ENCODE data around the gene TPRKB.
"Not testable (repeated sequence)": the region's sequence is repeated elsewhere in the genome, so short reads cannot be mapped to it uniquely, and the experiment has no call there.

Gene TPRKB

DNA sequence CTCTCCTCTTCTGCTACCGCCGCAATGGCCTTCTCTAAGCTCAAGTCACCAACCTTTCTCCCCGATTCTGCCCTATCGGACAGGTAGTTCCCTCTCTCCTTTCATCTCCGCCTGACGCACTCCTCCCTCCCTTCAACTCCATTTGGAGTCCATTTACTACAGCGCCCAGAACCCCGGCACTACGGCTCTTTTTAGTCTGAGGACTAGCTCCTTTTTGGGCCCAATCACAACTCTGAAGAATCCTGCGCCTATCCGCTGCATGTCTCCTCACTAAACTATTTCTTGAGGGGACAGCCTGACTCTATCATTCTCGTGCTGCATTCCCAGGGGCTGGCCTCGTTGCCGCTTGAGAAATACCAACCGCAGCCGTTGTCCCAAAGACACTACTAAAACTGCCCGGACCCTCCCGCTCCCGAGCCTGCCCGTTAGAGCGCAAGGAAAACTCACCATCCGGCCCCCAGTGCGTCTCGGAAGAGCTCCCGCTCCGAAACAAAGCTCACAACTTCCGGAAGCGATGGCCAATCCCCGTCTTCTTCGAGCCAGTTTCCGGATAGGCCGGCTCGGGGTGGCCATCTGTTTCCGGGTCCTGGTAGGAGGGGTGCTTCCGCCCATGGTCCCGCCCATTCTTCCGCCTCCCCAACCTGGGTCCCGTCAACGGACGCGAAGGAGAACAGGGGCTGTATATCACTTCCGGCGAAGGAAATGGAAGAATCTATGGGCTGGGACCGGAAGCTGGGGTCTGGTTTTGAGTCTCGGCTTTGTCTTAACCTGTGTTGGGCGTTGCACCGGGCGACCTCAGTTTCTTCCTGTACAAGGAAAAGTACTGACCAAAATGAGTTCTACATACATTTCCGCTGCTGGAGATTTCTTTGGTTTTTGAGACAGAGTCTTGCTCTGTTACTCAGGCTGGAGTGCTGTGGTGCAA, at the start of gene TPRKB:
Gene TPRKB, minus strand, starts transcription at position 491 of the 925 bp plus-strand sequence. CDS start 2,776 bp downstream, outside the sequence.
- DNase-seq: peak; percentile 90 to 91

DNA sequence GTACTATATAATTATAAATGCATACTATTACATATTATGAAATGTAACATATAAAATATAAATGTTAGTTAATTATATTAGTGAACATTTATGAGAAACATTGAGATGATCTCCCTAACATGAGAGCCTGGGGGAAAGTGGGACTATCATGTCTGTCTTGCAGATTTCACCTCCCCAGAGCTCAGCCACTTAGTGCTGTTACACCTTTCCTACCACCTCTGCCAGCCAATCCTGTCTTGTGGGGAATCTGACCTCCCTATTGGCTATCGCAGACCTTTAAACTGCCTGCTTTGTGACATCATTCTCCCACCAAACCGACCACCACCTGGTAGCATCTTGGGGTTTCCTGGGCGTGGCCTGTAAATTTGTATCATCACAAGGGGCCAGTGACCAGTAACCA, 46.7 kb upstream of the TPRKB start, which contains the start of gene C2orf78:
Gene C2orf78, plus strand, starts transcription at position 301 of the 400 bp plus-strand sequence. CDS start 127 bp downstream, outside the sequence.
- DNase-seq: not testable (repeated sequence)

GRCh38 chr2:73783402-73783801, 46.3 kb upstream of the TPRKB start:
- DNase-seq: not testable (repeated sequence)

DNA sequence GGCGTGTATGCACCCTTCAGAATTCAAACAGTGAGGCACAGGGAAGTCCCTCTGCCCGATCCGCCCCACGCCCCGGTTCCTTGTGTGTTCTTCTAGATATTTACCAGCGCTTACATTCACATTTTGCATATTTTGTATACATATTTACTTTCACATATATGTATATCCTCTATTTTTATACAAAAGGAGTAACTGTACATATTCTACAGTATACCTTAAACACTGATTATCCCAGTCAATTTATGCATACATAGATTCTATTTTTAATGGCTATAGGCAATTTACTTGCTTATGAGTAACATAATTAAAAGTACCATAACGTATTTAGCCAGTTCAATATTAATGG, 43.1 kb upstream of the TPRKB start:
- no peak for DNase-seq

GRCh38 chr2:73779467-73780236, 42.5 kb upstream of the TPRKB start, which contains the start of gene DUSP11:
Gene DUSP11, minus strand, starts transcription at chr2:73780103. Its CDS starts 129 bp downstream, at chr2:73779974.
- DNase-seq: peak; percentile 97 to 98

DNA sequence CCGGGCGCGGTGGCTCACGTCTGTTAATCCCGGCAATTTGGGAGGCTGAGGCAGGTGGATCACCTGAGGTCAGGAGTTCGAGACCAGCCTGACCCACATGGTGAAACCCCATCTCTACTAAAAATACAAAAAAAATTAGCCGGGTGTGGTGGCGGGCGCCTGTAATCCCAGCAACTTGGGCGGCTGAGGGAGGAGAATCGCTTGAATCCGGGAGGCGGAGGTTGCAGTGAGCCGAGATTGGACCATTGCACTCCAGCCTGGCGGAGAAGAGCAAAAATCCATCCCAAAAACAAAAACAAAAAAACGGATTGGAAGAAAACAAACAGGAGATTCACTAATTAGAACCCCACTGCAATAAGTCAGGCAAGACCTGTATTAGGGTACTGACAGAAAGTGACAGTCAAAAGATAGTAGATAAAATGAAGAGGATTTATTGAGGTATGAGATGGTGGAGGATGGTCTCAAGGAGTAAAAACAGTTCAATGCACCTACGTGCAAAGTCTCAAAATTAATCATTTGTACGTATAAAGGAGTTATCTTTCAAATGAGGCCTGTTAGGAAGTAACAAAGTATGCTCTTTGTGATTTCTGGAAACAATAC, 41.8 kb upstream of the TPRKB start:
- DNase-seq: not testable (repeated sequence)

DNA sequence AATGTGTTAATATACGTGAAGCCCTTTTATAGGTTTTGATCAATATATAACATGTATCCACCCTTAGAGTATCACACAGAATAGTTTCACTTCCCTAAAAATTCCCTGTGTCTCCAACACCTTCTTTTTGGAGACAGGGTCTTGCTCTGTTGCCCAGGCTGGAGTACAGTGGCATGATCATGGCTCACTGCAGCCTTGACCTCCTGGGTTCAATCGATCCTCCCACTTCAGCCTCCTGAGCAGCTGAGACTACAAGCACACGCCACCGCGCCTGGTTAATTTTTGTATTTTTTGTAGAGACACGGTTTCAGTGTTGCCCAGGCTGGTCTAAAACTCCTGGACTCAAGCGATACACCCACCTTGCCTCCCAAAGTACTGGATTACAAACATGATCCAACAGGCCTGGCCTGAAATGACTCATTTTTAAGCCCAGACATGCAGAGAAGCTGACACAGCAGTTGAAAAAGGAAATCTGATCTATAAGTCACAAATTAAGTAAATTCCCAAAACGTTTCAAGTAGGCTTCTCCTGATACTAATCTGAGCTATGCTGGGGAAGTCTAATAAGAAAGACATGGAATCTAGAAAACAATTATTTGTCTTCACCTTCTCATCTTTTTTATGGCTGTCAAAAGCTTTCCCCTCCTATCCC, 39.8 kb upstream of the TPRKB start:
- no peak for DNase-seq

DNA sequence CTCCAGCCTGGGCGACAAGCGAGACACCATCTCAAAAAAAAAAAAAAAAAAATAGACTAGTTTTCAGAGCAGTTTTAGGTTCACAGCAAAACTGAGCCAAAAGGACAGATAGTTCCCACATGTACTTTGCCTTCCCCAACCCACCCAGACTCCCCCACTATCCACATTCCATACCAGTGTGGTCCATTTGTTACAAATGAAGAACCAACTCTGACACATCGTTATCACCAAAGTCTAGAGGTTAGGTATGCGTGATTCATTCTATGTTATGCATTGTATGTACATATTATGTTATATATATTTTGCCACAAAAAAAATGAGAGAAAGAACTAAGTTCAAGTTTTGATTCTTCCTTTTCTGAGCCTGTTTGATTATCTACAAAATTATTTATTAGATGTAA, 39.2 kb upstream of the TPRKB start:
- no peak for DNase-seq

GRCh38 chr2:73772819-73773218, 35.7 kb upstream of the TPRKB start:
- DNase-seq: no peak

DNA sequence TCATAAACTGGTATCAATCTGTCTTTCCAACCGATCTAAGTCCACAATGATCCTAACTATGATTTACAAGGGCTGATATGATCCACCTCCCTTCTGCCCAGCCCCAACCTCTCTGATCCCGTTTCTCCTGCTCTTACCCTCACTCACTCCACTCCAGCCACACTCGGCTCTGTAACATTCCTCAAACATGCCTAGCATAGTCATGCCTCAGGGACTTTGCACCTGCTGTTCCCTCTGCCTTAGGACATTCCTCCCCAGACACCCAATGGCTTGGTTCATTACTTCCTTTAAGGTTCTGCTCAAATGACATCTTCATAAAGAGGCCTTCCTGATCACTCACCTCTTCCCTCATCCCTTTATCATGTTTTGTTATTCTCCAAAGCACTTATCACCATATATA, 33.6 kb upstream of the TPRKB start:
- DNase-seq: no peak

- DNase-seq: no peak
Measured at GRCh38 chr2:73766994-73767393, 29.8 kb upstream of the TPRKB start.

- no peak for DNase-seq
Measured at GRCh38 chr2:73766349-73766748, 29.2 kb upstream of the TPRKB start.

GRCh38 chr2:73764945-73765344, 27.8 kb upstream of the TPRKB start:
- no peak for DNase-seq

- DNase-seq: no peak
Measured at GRCh38 chr2:73762571-73762970, 25.4 kb upstream of the TPRKB start.

DNA sequence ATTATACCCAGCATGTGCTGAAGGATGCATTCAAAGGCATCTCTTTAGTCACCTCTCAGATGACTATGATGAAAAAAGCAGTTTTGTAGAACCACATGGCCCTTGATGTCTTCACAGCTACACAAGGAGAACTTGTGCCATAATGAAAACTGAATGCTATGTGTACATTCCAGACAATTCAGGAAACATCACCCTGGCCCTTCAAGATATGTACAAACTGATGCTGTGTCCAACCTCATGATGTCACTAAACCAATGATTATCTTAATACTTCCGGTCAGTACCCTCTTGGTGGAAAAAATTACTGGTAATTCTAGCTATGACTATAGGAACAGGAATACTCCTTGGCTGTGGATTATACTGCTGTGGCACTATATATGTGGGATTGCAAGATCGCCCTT, 22.8 kb upstream of the TPRKB start:
- DNase-seq: no peak

DNA sequence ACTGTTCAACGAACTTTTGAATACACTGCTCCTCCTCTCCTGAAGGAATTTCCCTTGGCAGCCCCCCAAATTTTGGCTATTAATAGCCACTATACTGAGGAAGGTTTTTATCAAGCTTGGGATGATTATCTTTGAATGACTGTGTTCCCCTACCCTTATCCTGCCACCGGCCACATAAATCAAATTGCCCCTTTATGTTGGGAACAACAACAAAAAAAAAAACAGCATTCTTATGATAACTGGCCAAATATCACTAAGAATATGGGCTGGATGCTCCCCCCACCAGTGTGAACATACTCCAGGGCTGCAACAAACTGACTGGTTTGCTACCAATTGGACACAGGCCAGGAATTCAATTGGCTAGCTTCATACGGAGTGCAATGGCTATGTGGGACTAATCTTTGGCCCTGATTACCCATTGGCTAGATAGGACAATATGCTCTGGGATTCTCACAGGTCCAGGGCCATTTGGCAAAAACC, 22.2 kb upstream of the TPRKB start:
- DNase-seq: no peak

GRCh38 chr2:73754332-73754731, 17.2 kb upstream of the TPRKB start:
- DNase-seq: not testable (repeated sequence)

- DNase-seq: no peak
Measured at GRCh38 chr2:73749314-73749713, 12.2 kb upstream of the TPRKB start.

DNA sequence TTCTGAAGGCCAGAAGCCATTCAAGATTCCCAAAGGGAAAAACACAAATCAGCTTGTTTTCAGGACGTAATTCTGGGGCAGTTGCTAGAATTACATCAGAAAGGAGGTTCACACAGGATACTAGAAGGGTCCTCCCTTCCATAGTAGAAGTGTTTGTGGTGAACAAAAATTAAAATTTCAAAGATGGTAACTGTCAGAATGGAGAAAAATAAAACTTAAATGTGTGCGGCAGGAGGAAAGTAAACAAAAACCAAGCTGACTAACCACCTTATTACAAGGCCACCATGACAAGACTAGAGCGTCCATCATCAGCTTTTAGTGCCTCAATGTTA, 9.7 kb upstream of the TPRKB start:
- no peak for DNase-seq

- no peak for DNase-seq
Measured at GRCh38 chr2:73746015-73746876, 9.1 kb upstream of the TPRKB start.

GRCh38 chr2:73740767-73741166, 3.6 kb upstream of the TPRKB start:
- DNase-seq: no peak

DNA sequence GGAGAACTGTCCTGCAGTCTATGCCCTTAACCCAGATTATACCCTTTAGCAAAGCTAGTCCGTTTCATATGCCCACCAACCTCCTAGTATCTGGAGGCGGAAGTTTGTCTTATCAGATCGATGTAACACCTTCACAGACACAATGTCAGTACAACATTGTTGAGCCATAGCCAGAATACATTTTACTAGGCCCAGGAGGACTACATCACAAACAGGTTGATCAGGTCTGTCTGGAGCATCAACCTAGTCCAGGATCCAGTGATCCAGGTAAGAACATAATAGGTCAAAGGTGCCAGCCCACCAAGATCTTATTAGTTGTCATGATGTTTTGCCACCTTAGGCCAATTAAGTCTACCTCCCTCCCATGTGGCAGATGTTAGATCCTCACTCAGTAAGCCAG, 2.0 kb upstream of the TPRKB start:
- DNase-seq: no peak
